Small intestine (tissue), 7 donors: ENCODE results near the gene ELMO1. TPM values are rescaled to one million over a fixed set of nuclear protein-coding genes. Genes with fewer than 3 reads are reported as not detected.
A peak's percentile ranks its signal among the peaks of the same experiment; 100 is the strongest.

Experiments used
- DNase-seq, 2 donors: peaks; one replicate each; pipeline versions ENCODE4 v3.0.0 to v3.0.0-alpha.2; 2013
- FAIRE-seq: peaks from 2 replicates; lab custom pipeline; 2012; peaks lifted over from hg19 to GRCh38; lab: Jason Lieb, UNC
- H3K27ac ChIP-seq, 3 donors: one replicate each; pipeline ENCODE4 v1.5.1; 2013; ENCODE audit warnings: low read length in 2 of 3, mild to moderate bottlenecking in 2 of 3, control low read depth in 1 of 3, inconsistent platforms in 1 of 3, low read depth in 1 of 3, moderate library complexity in 1 of 3
- H3K27me3 ChIP-seq, 3 donors: one replicate each; pipeline ENCODE4 v1.6.1; 2013; ENCODE audit warnings: low read length in 3 of 3, inconsistent platforms in 1 of 3; ENCODE audit not compliant: control insufficient read depth in 3 of 3, insufficient read depth in 3 of 3
- H3K36me3 ChIP-seq, 3 donors: one replicate each; pipeline ENCODE4 v1.6.1; 2013; ENCODE audit warnings: low read length in 3 of 3, inconsistent platforms in 1 of 3, low read depth in 1 of 3, mild to moderate bottlenecking in 1 of 3, moderate library complexity in 1 of 3; ENCODE audit not compliant: control insufficient read depth in 3 of 3, insufficient read depth in 2 of 3
- H3K4me1 ChIP-seq, 3 donors: one replicate each; pipeline ENCODE4 v1.6.1; 2013; ENCODE audit warnings: low read length in 2 of 3, inconsistent platforms in 1 of 3, low read depth in 1 of 3, mild to moderate bottlenecking in 1 of 3, moderate library complexity in 1 of 3; ENCODE audit not compliant: control insufficient read depth in 3 of 3, insufficient read depth in 2 of 3
- H3K4me3 ChIP-seq, 3 donors: one replicate each; pipeline ENCODE4 v1.5.1; 2013; ENCODE audit warnings: low read length in 3 of 3, control low read depth in 1 of 3, inconsistent platforms in 1 of 3, low read depth in 1 of 3, mild to moderate bottlenecking in 1 of 3, moderate library complexity in 1 of 3
- H3K9me3 ChIP-seq, 2 donors: one replicate each; pipeline ENCODE4 v1.6.1; 2013; ENCODE audit warnings: low read depth in 1 of 2, low read length in 1 of 2; ENCODE audit not compliant: control insufficient read depth in 2 of 2, insufficient read depth in 1 of 2
- WGBS, 3 donors: extraction: QIAGEN DNeasy Blood & Tissue Kit; methylation state at CpG; one replicate each; pipeline ENCODE4 v1.1.7; 2013; 5-methylcytosine and 5-hydroxymethylcytosine counted together
- polyA plus RNA-seq, 4 donors: library from polyadenylated mRNA; stranded (reverse) in 3 of 4; unstranded in 1 of 4; fragments of 200-250 nt in 3 of 4; fragments of 120-200 nt in 1 of 4; gene quantifications; one replicate each; pipeline versions ENCODE4 v1.2.1 to v1.2.3, GENCODE V29; 2013
- donor health status: healthy with polysubstance abuse.
- donor health status: control.
- donor health status: control.
- donor health status: Bipolar disorder and iron deficiency.
- donor health status: healthy.

ELMO1 gene
- polyA plus RNA-seq, 4 donors, result 1.8 to 9.3 (median 7.3) TPM

DNA sequence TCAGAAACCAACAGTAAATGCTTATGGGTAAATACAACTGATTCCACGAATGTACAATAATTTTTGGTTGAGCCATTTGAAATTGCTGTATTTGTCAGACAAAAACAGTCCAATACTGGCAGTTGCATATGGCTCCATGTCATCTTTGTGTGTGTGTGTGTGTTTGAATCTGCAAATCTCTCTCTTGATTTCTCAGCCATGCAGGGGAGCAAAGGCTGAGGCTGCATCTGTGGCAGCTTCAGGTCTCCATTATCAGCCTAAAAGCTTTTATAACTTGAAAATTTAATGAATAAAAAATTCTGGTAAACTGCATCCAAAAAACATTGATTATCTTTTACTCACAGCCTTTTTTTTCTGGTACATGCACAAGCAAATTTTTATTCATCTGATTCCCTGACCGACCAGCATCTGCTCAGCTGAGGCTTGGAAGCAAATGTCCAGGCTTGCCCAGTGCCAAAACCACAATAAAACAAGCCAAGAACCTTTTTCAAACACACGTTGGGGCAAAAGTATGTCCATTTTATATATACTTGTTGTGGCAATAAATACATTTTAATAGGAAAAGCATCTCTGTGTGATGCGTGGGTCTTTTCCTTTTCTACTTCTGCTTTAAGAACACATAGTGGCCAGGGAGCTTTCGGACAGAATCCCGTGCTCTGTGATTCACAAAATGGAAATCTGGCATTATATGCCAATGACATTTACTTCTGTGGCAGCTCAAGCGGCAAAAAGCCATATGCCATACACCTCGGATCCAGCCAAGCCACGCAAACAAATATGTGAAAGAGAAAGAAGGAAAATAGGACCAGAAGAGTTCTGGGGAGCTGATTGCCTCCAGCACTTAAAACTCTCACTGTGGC lies 448.8 kb downstream of the ELMO1 start:
- no peak for DNase-seq
- Histone ChIP-seq H3K4me1 (no peaks in the 10 kb centered on the region), H3K36me3 (no peaks in the 10 kb centered on the region), H3K4me3 (no peak overlapping the region), H3K9me3 (peaks cover 0 to 7% of the 10 kb centered on the region in 2 donors), H3K27me3 (no peaks in the 10 kb centered on the region), H3K27ac (no peak overlapping the region)
- no peak for FAIRE-seq
- 76 to 84% (median 83%) methylated on average over 9 of the region's 9 CpGs for WGBS, 3 donors

DNA sequence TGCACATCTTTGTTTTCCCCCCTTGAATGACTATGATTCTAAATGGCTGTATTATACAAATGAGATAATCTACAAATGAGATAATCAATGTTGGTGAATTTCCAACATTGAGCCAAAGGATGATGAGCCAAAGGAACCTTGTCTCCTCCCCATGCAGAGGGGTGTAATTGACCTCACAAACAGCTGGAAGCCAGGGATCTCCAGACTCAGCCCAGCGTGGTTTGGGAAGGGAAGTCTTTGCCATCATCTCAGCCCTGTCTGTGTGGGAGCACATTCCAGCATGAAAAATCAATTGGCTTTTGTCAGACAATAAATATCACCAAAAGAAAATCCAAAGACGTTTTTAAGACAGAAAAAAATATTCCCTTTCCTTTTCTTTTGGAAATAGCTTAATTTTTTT lies 452.9 kb downstream of the ELMO1 start:
- Histone ChIP-seq H3K9me3 (no peaks in the 10 kb centered on the region), H3K27ac (no peak overlapping the region), H3K27me3 (no peaks in the 10 kb centered on the region), H3K4me1 (no peaks in the 10 kb centered on the region), H3K36me3 (no peaks in the 10 kb centered on the region), H3K4me3 (no peak overlapping the region)
- FAIRE-seq (no peak), DNase-seq (no peak)
- 46 to 60% (median 56%) methylated on average over 2 of the region's 2 CpGs for WGBS, 3 donors

DNA sequence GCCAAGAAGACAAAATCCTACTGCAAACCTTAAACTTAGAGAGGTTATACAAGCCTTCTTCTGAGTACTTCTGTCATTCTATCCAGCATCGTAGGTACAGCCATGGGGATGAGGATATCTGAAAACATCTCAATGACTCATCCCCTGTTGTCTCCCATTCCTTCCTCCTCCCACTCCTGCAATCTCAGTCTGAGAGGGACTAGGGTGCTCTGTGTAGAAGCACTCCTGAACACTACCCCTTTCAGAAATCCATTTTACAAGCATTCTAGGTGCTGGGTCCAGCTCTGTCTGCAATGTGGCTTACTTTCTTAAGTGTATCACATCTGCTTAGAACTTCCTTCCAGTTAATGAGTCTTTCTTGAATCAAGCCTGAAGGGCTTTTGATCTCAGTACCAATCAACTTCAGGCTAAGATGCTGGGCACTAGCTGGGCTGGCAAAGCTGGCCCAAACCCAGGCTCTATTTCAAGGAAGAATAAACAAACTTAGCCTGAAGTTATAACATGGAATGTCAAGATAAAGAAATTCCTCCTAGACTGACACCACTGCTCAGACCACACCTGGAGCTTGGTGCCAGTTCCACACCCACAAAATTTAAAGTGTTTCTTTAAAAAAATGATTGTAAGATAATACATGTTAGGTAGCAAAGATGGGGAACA lies 454.1 kb downstream of the ELMO1 start:
- 79 to 87% (median 81%) methylated on average over 1 of the region's 1 CpG for WGBS, 3 donors
- FAIRE-seq, result no peak

DNA sequence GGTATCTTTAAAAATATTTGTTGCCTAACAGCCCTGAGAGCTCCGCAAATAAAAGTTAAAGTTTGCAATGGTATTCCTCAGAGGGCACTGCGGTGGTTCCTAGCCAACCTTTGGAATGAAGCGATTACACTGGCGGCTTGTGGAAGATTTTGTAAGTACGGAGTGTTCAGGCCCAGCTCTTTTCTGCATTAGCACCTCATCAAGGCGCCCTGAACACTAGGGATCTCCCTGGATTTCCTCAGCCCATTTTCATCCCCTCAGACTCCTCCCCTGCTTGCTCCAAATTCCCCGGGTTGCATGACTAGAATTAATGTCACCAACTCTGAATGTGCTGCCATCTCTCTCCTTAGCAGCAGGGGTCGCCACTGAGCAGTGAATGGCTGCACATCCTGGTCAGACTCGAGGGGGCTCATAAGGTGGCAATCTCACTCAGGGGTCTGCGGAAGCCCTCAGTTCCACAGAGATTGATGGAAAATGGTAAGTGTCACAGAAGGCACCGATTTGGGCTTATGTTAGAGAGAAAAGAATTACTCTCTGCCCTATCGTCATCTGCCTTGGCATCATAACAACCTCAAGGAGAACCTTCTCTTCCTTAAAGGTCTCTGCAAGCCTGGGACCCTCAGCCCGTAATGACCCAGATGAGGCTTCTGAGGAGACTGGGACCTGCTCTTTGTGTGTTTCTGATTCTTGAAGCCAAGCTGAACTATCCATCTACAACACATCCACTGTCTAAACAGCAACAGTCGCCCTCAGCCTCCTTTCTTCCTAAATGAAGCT lies 461.5 kb downstream of the ELMO1 start:
- H3K36me3 ChIP-seq, result no peaks in the 10 kb centered on the region
- H3K4me1 ChIP-seq, result peaks cover 0 to 2% (median 0%) of the 10 kb centered on the region in 3 donors
- no peak overlapping the region for H3K4me3 ChIP-seq
- no peaks in the 10 kb centered on the region for H3K9me3 ChIP-seq
- no peaks in the 10 kb centered on the region for H3K27me3 ChIP-seq
- no peak for FAIRE-seq
- WGBS, 3 donors, result 46 to 54% (median 49%) methylated on average over 14 of the region's 14 CpGs
- H3K27ac ChIP-seq, result no peak overlapping the region
- peak; percentile 33 to 64 for DNase-seq

More for the DNA sequence above, 454.1 kb downstream of the ELMO1 start:
- Histone ChIP-seq H3K27ac (no peak overlapping the region), H3K4me1 (no peaks in the 10 kb centered on the region), H3K27me3 (no peaks in the 10 kb centered on the region), H3K9me3 (no peaks in the 10 kb centered on the region), H3K4me3 (no peak overlapping the region), H3K36me3 (no peaks in the 10 kb centered on the region)
- DNase-seq, result no peak

DNA sequence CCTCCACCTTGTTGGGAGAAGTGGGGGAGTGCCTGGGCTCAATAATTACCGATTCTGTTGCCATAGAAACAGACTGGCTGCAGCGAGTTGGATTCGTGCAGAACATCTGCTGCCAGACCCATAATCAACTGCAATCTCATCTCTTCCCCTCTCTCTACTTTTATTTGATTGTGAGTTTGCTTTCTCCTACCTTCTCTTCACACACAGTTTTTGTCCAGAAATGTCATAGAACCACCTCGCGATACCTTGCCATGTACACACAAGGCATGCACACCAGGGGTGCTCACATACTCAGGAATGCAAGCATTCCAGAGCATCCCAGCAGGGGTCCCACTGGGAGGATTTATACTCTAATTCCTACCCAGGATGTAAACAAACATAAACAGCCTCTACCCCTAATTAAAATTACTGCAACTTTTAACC lies 462.1 kb downstream of the ELMO1 start:
- Histone ChIP-seq H3K4me1 (peaks cover 0 to 2% (median 0%) of the 10 kb centered on the region in 3 donors), H3K9me3 (no peaks in the 10 kb centered on the region), H3K4me3 (no peak overlapping the region), H3K36me3 (no peaks in the 10 kb centered on the region), H3K27ac (no peak overlapping the region), H3K27me3 (no peaks in the 10 kb centered on the region)
- no peak for DNase-seq
- 30 to 46% (median 43%) methylated on average over 5 of the region's 5 CpGs for WGBS, 3 donors
- FAIRE-seq, result no peak

DNA sequence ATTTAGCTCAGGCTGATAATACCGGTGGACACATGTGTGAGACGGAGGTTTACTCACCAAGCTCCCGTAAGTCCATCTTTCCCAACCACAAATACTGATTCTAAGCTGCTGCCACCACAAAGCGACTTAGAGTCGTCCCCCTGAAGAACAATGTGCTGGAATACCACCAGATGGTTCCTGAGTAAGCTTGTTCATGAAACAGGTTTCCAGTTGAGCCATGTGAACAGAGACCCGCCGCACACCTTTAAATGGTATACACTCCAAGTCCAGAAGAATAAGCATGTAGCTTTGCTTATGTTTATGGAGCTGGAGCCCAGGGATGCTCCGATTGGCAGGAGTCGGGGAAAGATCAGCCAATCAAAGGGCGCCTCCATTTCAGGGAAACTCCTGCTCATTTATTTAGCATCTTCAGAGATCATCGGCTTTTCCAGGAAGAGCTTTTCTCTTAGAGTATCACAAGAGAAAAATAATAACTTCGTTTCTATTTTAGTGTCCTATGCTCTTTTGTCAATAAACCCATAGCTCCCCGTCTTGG lies 462.7 kb downstream of the ELMO1 start:
- no peak for DNase-seq
- FAIRE-seq, result no peak
- Histone ChIP-seq H3K9me3 (no peaks in the 10 kb centered on the region), H3K4me1 (peaks cover 0 to 2% (median 0%) of the 10 kb centered on the region in 3 donors), H3K36me3 (no peaks in the 10 kb centered on the region), H3K27me3 (no peaks in the 10 kb centered on the region), H3K27ac (no peak overlapping the region), H3K4me3 (no peak overlapping the region)
- 82 to 89% (median 83%) methylated on average over 13 of the region's 13 CpGs for WGBS, 3 donors

DNA sequence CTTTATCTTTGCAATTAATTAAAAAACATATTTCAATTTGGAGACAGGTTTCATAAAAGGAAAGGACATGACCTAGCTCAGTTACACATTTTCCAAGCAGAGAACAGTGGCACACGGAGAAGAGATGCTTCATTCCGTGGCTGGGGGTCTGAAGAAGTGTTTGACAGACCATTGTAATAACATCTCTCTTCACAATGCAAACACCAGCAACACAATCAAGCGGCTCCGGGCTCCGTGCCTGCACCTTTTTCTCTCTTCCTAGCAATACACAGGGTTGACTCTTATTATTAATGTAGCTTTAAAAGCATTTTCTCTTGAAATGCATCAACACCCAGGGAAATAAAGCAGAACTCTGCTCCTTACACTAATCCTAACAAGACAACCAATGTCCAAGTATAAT lies 463.3 kb downstream of the ELMO1 start:
- H3K4me1 ChIP-seq, result peaks cover 0 to 2% (median 0%) of the 10 kb centered on the region in 3 donors
- FAIRE-seq, result no peak
- no peak overlapping the region for H3K4me3 ChIP-seq
- WGBS, 3 donors, result 57 to 75% (median 66%) methylated on average over 5 of the region's 5 CpGs
- no peaks in the 10 kb centered on the region for H3K36me3 ChIP-seq
- H3K9me3 ChIP-seq, result no peaks in the 10 kb centered on the region
- H3K27ac ChIP-seq, result no peak overlapping the region
- no peak for DNase-seq
- no peaks in the 10 kb centered on the region for H3K27me3 ChIP-seq
